ENCODE results near the gene NSRP1.

The NSRP1 gene

GRCh38 chr17:30219833-30220232 lies 103.2 kb downstream of the NSRP1 start:
- Histone ChIP-seq H3K4me1 (ENCODE audit: control insufficient read depth, insufficient read depth, low read length, poor library complexity, severe bottlenecking) (peaks cover 4% of the 10 kb centered on the region), H3K4me3 (ENCODE audit: extremely low read depth, insufficient read depth, low read length, poor library complexity, severe bottlenecking) (no peak overlapping the region), H3K27ac (ENCODE audit: low read depth, low read length, severe bottlenecking) (no peak overlapping the region), H3K36me3 (ENCODE audit: control insufficient read depth, insufficient read depth, low read length) (no peaks in the 10 kb centered on the region), H3K9me3 (ENCODE audit: control insufficient read depth, low read length) (no peaks in the 10 kb centered on the region)
- 79 to 83% methylated on average over 6 to 7 of the region's 7 CpGs for WGBS, 2 experiments (ENCODE audit: insufficient coverage in 2 of 2)

- Histone ChIP-seq H3K27ac (ENCODE audit: low read depth, low read length, severe bottlenecking) (no peak overlapping the region), H3K9me3 (ENCODE audit: control insufficient read depth, low read length) (no peaks in the 10 kb centered on the region), H3K4me3 (ENCODE audit: extremely low read depth, insufficient read depth, low read length, poor library complexity, severe bottlenecking) (no peak overlapping the region), H3K4me1 (ENCODE audit: control insufficient read depth, insufficient read depth, low read length, poor library complexity, severe bottlenecking) (peaks cover 6% of the 10 kb centered on the region), H3K36me3 (ENCODE audit: control insufficient read depth, insufficient read depth, low read length) (no peaks in the 10 kb centered on the region)
- 95 to 100% methylated on average over 3 to 4 of the region's 5 CpGs for WGBS, 2 experiments (ENCODE audit: insufficient coverage in 2 of 2)
Observed at GRCh38 chr17:30220414-30220813, 103.8 kb downstream of the NSRP1 start.

GRCh38 chr17:30221346-30221745 lies 104.7 kb downstream of the NSRP1 start:
- no peak overlapping the region for H3K4me3 ChIP-seq (ENCODE audit: extremely low read depth, insufficient read depth, low read length, poor library complexity, severe bottlenecking)
- WGBS, 2 experiments (ENCODE audit: insufficient coverage in 2 of 2), result 92% methylated on average over 2 to 4 of the region's 10 CpGs
- no peaks in the 10 kb centered on the region for H3K9me3 ChIP-seq (ENCODE audit: control insufficient read depth, low read length)
- peaks cover 6% of the 10 kb centered on the region for H3K4me1 ChIP-seq (ENCODE audit: control insufficient read depth, insufficient read depth, low read length, poor library complexity, severe bottlenecking)
- H3K36me3 ChIP-seq (ENCODE audit: control insufficient read depth, insufficient read depth, low read length), result no peaks in the 10 kb centered on the region
- no peak overlapping the region for H3K27ac ChIP-seq (ENCODE audit: low read depth, low read length, severe bottlenecking)

GRCh38 chr17:30222251-30222650 lies 105.6 kb downstream of the NSRP1 start:
- H3K27ac ChIP-seq (ENCODE audit: low read depth, low read length, severe bottlenecking), result no peak overlapping the region
- H3K36me3 ChIP-seq (ENCODE audit: control insufficient read depth, insufficient read depth, low read length), result no peaks in the 10 kb centered on the region

GRCh38 chr17:30222721-30223175 lies 106.1 kb downstream of the NSRP1 start:
- H3K27ac ChIP-seq (ENCODE audit: low read depth, low read length, severe bottlenecking), result no peak overlapping the region
- no peaks in the 10 kb centered on the region for H3K36me3 ChIP-seq (ENCODE audit: control insufficient read depth, insufficient read depth, low read length)
- no peak overlapping the region for H3K4me3 ChIP-seq (ENCODE audit: extremely low read depth, insufficient read depth, low read length, poor library complexity, severe bottlenecking)
- H3K9me3 ChIP-seq (ENCODE audit: control insufficient read depth, low read length), result no peaks in the 10 kb centered on the region
- peaks cover 6% of the 10 kb centered on the region for H3K4me1 ChIP-seq (ENCODE audit: control insufficient read depth, insufficient read depth, low read length, poor library complexity, severe bottlenecking)
- WGBS, 2 experiments (ENCODE audit: insufficient coverage in 2 of 2), result 88 to 94% methylated on average over 12 to 13 of the region's 13 CpGs

More at GRCh38 chr17:30222251-30222650, 105.6 kb downstream of the NSRP1 start:
- 80 to 88% methylated on average over 2 to 3 of the region's 4 CpGs for WGBS, 2 experiments (ENCODE audit: insufficient coverage in 2 of 2)
- Histone ChIP-seq H3K4me1 (ENCODE audit: control insufficient read depth, insufficient read depth, low read length, poor library complexity, severe bottlenecking) (peaks cover 6% of the 10 kb centered on the region), H3K9me3 (ENCODE audit: control insufficient read depth, low read length) (no peaks in the 10 kb centered on the region), H3K4me3 (ENCODE audit: extremely low read depth, insufficient read depth, low read length, poor library complexity, severe bottlenecking) (no peak overlapping the region)

- Histone ChIP-seq H3K36me3 (ENCODE audit: control insufficient read depth, insufficient read depth, low read length) (no peaks in the 10 kb centered on the region), H3K27ac (ENCODE audit: low read depth, low read length, severe bottlenecking) (no peak overlapping the region), H3K4me1 (ENCODE audit: control insufficient read depth, insufficient read depth, low read length, poor library complexity, severe bottlenecking) (peaks cover 6% of the 10 kb centered on the region), H3K9me3 (ENCODE audit: control insufficient read depth, low read length) (no peaks in the 10 kb centered on the region), H3K4me3 (ENCODE audit: extremely low read depth, insufficient read depth, low read length, poor library complexity, severe bottlenecking) (no peak overlapping the region)
- 79 to 82% methylated on average over 6 of the region's 8 CpGs for WGBS, 2 experiments (ENCODE audit: insufficient coverage in 2 of 2)
Observed at GRCh38 chr17:30224419-30224960, 107.9 kb downstream of the NSRP1 start.

- Histone ChIP-seq H3K4me1 (ENCODE audit: control insufficient read depth, insufficient read depth, low read length, poor library complexity, severe bottlenecking) (peaks cover 6% of the 10 kb centered on the region), H3K36me3 (ENCODE audit: control insufficient read depth, insufficient read depth, low read length) (no peaks in the 10 kb centered on the region), H3K27ac (ENCODE audit: low read depth, low read length, severe bottlenecking) (no peak overlapping the region), H3K9me3 (ENCODE audit: control insufficient read depth, low read length) (no peaks in the 10 kb centered on the region), H3K4me3 (ENCODE audit: extremely low read depth, insufficient read depth, low read length, poor library complexity, severe bottlenecking) (no peak overlapping the region)
- WGBS, 2 experiments (ENCODE audit: insufficient coverage in 2 of 2), result 84 to 91% methylated on average over 3 of the region's 3 CpGs
Observed at GRCh38 chr17:30225112-30225511, 108.5 kb downstream of the NSRP1 start.

GRCh38 chr17:30225919-30226553 lies 109.4 kb downstream of the NSRP1 start:
- H3K4me1 ChIP-seq (ENCODE audit: control insufficient read depth, insufficient read depth, low read length, poor library complexity, severe bottlenecking), result peaks cover 6% of the 10 kb centered on the region
- H3K9me3 ChIP-seq (ENCODE audit: control insufficient read depth, low read length), result no peaks in the 10 kb centered on the region
- no peak overlapping the region for H3K4me3 ChIP-seq (ENCODE audit: extremely low read depth, insufficient read depth, low read length, poor library complexity, severe bottlenecking)
- 83 to 87% methylated on average over 14 to 15 of the region's 15 CpGs for WGBS, 2 experiments (ENCODE audit: insufficient coverage in 2 of 2)
- no peak overlapping the region for H3K27ac ChIP-seq (ENCODE audit: low read depth, low read length, severe bottlenecking)
- no peaks in the 10 kb centered on the region for H3K36me3 ChIP-seq (ENCODE audit: control insufficient read depth, insufficient read depth, low read length)

- Histone ChIP-seq H3K4me3 (ENCODE audit: extremely low read depth, insufficient read depth, low read length, poor library complexity, severe bottlenecking) (no peak overlapping the region), H3K9me3 (ENCODE audit: control insufficient read depth, low read length) (no peaks in the 10 kb centered on the region), H3K36me3 (ENCODE audit: control insufficient read depth, insufficient read depth, low read length) (no peaks in the 10 kb centered on the region), H3K27ac (ENCODE audit: low read depth, low read length, severe bottlenecking) (no peak overlapping the region), H3K4me1 (ENCODE audit: control insufficient read depth, insufficient read depth, low read length, poor library complexity, severe bottlenecking) (peaks cover 6% of the 10 kb centered on the region)
- 96% methylated on average over 10 of the region's 10 CpGs for WGBS, 2 experiments (ENCODE audit: insufficient coverage in 2 of 2)
Observed at GRCh38 chr17:30226878-30227277, 110.3 kb downstream of the NSRP1 start.

GRCh38 chr17:30228011-30228410 lies 111.4 kb downstream of the NSRP1 start:
- Histone ChIP-seq H3K4me3 (ENCODE audit: extremely low read depth, insufficient read depth, low read length, poor library complexity, severe bottlenecking) (no peak overlapping the region), H3K27ac (ENCODE audit: low read depth, low read length, severe bottlenecking) (no peak overlapping the region), H3K9me3 (ENCODE audit: control insufficient read depth, low read length) (no peaks in the 10 kb centered on the region), H3K4me1 (ENCODE audit: control insufficient read depth, insufficient read depth, low read length, poor library complexity, severe bottlenecking) (peaks cover 6% of the 10 kb centered on the region), H3K36me3 (ENCODE audit: control insufficient read depth, insufficient read depth, low read length) (no peaks in the 10 kb centered on the region)
- WGBS, 2 experiments (ENCODE audit: insufficient coverage in 2 of 2), result 90 to 100% methylated on average over 1 to 2 of the region's 3 CpGs

- Histone ChIP-seq H3K4me1 (ENCODE audit: control insufficient read depth, insufficient read depth, low read length, poor library complexity, severe bottlenecking) (peaks cover 6% of the 10 kb centered on the region), H3K9me3 (ENCODE audit: control insufficient read depth, low read length) (no peaks in the 10 kb centered on the region), H3K36me3 (ENCODE audit: control insufficient read depth, insufficient read depth, low read length) (no peaks in the 10 kb centered on the region), H3K27ac (ENCODE audit: low read depth, low read length, severe bottlenecking) (no peak overlapping the region), H3K4me3 (ENCODE audit: extremely low read depth, insufficient read depth, low read length, poor library complexity, severe bottlenecking) (no peak overlapping the region)
- WGBS, 2 experiments (ENCODE audit: insufficient coverage in 2 of 2), result 86 to 92% methylated on average over 4 to 6 of the region's 7 CpGs
Observed at GRCh38 chr17:30229012-30229411, 112.4 kb downstream of the NSRP1 start.
